ENCODE measurements around the gene OR51B5. TPM values are rescaled to one million over a fixed set of nuclear protein-coding genes. Genes with fewer than 3 reads are reported as not detected.

The OR51B5 gene
- total and polyA plus RNA-seq, 2 experiments from 2014 or later = not detected

DNA sequence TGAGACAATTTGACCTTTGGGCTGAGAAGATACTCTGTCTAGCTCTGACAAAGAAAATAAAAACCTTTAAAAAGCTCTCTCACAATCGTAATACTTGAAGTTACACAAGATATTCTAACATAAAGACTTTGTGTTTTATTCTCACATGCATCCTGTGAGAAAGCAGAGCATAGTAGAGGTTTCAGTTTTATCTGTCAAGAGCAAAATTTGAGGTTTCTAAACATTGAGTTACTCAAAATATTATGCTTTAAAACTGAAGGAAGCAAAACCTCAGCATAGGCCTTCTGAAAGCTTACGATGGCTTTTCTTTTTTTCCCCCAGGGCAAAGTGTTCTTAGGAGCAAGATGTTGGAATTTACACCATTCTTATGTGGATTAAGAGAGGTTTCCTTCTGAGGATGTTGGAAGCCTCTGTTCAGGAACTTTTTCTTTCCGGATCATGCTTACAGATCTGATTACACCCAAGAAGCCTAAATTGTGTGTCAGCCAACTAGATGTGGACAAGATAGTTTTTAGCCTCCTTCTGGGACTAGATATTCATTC, 25.2 kb upstream of the OR51B5 start:
- ATAC-seq (no peak; the same call in 2 of the 3 replicates), DNase-seq (ENCODE audit: low spot score) (peak; percentile 68)
- Mint-ChIP-seq H3K27me3 (ENCODE audit: insufficient read depth, low read depth, poor library complexity) (peaks cover 2% of the 10 kb centered on the region), H3K9me3 (peaks cover 11% of the 10 kb centered on the region), H3K36me3 (ENCODE audit: low read depth) (peaks cover 11% of the 10 kb centered on the region), H3K4me1 (peaks cover 8% of the 10 kb centered on the region; the same call in 2 of the 3 replicates), H3K4me3 (no peak overlapping the region), H3K27ac (no peak overlapping the region)
- no peaks in the 10 kb centered on the region for H3K27me3 ChIP-seq (ENCODE audit: insufficient read depth)
- no peaks in the 10 kb centered on the region for H3K36me3 ChIP-seq (ENCODE audit: insufficient read depth)
- no peaks in the 10 kb centered on the region for H3F3A ChIP-seq (replicated peaks; ENCODE audit: low read depth)
- no peak overlapping the region for H3K27ac ChIP-seq (ENCODE audit: low read depth)
- TF ChIP-seq, protein P1, sequence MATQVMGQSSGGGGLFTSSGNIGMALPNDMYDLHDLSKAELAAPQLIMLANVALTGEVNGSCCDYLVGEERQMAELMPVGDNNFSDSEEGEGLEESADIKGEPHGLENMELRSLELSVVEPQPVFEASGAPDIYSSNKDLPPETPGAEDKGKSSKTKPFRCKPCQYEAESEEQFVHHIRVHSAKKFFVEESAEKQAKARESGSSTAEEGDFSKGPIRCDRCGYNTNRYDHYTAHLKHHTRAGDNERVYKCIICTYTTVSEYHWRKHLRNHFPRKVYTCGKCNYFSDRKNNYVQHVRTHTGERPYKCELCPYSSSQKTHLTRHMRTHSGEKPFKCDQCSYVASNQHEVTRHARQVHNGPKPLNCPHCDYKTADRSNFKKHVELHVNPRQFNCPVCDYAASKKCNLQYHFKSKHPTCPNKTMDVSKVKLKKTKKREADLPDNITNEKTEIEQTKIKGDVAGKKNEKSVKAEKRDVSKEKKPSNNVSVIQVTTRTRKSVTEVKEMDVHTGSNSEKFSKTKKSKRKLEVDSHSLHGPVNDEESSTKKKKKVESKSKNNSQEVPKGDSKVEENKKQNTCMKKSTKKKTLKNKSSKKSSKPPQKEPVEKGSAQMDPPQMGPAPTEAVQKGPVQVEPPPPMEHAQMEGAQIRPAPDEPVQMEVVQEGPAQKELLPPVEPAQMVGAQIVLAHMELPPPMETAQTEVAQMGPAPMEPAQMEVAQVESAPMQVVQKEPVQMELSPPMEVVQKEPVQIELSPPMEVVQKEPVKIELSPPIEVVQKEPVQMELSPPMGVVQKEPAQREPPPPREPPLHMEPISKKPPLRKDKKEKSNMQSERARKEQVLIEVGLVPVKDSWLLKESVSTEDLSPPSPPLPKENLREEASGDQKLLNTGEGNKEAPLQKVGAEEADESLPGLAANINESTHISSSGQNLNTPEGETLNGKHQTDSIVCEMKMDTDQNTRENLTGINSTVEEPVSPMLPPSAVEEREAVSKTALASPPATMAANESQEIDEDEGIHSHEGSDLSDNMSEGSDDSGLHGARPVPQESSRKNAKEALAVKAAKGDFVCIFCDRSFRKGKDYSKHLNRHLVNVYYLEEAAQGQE (IDR thresholded peaks at IDR 0.05; ENCODE audit: unreplicated experiment) = no peak
- TF ChIP-seq JUNB (IDR thresholded peaks at IDR 0.05; ENCODE audit: unreplicated experiment) (no peak), ZNF331 (CRISPR knock-in tag; IDR thresholded peaks at IDR 0.05; ENCODE audit: low read depth) (no peak), NANOG (IDR thresholded peaks at IDR 0.05; ENCODE audit: borderline replicate concordance) (no peak)
- TF ChIP-seq, protein P2, sequence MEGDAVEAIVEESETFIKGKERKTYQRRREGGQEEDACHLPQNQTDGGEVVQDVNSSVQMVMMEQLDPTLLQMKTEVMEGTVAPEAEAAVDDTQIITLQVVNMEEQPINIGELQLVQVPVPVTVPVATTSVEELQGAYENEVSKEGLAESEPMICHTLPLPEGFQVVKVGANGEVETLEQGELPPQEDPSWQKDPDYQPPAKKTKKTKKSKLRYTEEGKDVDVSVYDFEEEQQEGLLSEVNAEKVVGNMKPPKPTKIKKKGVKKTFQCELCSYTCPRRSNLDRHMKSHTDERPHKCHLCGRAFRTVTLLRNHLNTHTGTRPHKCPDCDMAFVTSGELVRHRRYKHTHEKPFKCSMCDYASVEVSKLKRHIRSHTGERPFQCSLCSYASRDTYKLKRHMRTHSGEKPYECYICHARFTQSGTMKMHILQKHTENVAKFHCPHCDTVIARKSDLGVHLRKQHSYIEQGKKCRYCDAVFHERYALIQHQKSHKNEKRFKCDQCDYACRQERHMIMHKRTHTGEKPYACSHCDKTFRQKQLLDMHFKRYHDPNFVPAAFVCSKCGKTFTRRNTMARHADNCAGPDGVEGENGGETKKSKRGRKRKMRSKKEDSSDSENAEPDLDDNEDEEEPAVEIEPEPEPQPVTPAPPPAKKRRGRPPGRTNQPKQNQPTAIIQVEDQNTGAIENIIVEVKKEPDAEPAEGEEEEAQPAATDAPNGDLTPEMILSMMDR (conservative IDR thresholded peaks at IDR 0.05; ENCODE audit: low read depth in 2 of 2) = no peak
- TF ChIP-seq, protein P3, sequence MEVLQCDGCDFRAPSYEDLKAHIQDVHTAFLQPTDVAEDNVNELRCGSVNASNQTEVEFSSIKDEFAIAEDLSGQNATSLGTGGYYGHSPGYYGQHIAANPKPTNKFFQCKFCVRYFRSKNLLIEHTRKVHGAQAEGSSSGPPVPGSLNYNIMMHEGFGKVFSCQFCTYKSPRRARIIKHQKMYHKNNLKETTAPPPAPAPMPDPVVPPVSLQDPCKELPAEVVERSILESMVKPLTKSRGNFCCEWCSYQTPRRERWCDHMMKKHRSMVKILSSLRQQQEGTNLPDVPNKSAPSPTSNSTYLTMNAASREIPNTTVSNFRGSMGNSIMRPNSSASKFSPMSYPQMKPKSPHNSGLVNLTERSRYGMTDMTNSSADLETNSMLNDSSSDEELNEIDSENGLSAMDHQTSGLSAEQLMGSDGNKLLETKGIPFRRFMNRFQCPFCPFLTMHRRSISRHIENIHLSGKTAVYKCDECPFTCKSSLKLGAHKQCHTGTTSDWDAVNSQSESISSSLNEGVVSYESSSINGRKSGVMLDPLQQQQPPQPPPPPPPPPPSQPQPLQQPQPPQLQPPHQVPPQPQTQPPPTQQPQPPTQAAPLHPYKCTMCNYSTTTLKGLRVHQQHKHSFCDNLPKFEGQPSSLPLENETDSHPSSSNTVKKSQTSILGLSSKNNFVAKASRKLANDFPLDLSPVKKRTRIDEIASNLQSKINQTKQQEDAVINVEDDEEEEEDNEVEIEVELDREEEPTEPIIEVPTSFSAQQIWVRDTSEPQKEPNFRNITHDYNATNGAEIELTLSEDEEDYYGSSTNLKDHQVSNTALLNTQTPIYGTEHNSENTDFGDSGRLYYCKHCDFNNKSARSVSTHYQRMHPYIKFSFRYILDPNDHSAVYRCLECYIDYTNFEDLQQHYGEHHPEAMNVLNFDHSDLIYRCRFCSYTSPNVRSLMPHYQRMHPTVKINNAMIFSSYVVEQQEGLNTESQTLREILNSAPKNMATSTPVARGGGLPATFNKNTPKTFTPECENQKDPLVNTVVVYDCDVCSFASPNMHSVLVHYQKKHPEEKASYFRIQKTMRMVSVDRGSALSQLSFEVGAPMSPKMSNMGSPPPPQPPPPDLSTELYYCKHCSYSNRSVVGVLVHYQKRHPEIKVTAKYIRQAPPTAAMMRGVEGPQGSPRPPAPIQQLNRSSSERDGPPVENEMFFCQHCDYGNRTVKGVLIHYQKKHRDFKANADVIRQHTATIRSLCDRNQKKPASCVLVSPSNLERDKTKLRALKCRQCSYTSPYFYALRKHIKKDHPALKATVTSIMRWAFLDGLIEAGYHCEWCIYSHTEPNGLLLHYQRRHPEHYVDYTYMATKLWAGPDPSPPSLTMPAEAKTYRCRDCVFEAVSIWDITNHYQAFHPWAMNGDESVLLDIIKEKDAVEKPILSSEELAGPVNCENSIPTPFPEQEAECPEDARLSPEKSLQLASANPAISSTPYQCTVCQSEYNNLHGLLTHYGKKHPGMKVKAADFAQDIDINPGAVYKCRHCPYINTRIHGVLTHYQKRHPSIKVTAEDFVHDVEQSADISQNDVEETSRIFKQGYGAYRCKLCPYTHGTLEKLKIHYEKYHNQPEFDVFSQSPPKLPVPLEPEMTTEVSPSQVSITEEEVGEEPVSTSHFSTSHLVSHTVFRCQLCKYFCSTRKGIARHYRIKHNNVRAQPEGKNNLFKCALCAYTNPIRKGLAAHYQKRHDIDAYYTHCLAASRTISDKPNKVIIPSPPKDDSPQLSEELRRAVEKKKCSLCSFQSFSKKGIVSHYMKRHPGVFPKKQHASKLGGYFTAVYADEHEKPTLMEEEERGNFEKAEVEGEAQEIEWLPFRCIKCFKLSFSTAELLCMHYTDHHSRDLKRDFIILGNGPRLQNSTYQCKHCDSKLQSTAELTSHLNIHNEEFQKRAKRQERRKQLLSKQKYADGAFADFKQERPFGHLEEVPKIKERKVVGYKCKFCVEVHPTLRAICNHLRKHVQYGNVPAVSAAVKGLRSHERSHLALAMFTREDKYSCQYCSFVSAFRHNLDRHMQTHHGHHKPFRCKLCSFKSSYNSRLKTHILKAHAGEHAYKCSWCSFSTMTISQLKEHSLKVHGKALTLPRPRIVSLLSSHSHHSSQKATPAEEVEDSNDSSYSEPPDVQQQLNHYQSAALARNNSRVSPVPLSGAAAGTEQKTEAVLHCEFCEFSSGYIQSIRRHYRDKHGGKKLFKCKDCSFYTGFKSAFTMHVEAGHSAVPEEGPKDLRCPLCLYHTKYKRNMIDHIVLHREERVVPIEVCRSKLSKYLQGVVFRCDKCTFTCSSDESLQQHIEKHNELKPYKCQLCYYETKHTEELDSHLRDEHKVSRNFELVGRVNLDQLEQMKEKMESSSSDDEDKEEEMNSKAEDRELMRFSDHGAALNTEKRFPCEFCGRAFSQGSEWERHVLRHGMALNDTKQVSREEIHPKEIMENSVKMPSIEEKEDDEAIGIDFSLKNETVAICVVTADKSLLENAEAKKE (CRISPR knock-in tag; IDR thresholded peaks at IDR 0.05) = no peak
- TF ChIP-seq, protein P4, sequence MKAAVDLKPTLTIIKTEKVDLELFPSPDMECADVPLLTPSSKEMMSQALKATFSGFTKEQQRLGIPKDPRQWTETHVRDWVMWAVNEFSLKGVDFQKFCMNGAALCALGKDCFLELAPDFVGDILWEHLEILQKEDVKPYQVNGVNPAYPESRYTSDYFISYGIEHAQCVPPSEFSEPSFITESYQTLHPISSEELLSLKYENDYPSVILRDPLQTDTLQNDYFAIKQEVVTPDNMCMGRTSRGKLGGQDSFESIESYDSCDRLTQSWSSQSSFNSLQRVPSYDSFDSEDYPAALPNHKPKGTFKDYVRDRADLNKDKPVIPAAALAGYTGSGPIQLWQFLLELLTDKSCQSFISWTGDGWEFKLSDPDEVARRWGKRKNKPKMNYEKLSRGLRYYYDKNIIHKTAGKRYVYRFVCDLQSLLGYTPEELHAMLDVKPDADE (IDR thresholded peaks at IDR 0.05) = no peak
- no peaks in the 10 kb centered on the region for H3K9me2 ChIP-seq (ENCODE audit: insufficient read depth)
- H4K20me1 ChIP-seq (replicated peaks; ENCODE audit: insufficient read depth) = no peaks in the 10 kb centered on the region
- no peak overlapping the region for H3K4me3 ChIP-seq
- H2AFZ ChIP-seq = no peak overlapping the region
- H3K4me1 ChIP-seq (ENCODE audit: insufficient read depth) = peaks cover 20% of the 10 kb centered on the region
- H3K4me2 ChIP-seq = peak overlapping the region; percentile 49; the same call in 1 of the 2 replicates
- no peaks in the 10 kb centered on the region for H3K79me2 ChIP-seq (replicated peaks; ENCODE audit: insufficient read depth)
